Measurements from ENCODE around the gene TBX15. TPM values are rescaled to one million over a fixed set of nuclear protein-coding genes. Genes with fewer than 3 reads are reported as not detected.

TBX15 gene
- total RNA-seq: 10 to 100 TPM in 1 of 4 donors, 1 to 10 TPM in 3; 3.3 to 10.8 (median 3.5) TPM

DNA sequence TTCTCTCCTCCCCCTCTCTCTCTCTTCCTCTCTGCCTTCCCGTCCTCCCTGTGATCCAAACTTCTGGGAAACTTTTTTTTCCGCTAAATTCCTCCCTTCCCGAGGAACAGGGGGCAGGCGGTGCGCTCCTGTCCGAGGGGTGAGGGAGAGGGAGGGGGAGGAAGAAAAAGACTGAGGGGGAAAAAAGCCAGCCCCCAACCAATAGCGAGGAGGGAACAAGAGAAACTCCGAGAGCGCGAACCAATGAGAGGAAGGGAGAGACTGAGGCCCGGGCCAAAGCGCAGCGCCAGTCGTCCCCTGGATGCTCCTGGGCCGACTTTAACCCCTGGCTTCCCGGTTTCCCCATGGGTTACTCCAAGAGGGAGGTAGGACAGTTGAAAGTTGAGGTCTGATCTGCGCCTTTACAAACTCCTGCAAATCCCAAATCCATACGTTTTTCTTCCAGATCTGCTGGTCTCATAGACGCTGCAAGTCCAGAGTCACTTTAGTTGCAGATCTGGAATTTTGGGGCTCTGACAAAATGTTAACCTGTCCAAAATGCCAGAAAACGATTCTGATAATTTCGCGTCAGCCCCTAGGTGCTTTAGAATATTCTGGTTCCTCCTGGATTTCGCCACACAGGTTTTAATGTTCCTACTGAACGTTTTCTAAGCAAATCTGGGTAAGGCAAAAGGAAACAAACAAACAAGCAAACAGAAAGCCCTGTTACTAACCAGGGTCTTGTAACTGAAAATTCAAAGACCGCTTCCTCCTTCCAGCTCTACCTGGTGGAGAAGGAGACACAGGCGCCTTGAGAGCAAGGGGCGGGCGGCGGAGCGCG is at the start of gene TBX15:
Gene TBX15 (minus strand): TSS at position 158 of the 820 bp plus-strand sequence. CDS start 548 bp downstream, outside the sequence.
- Histone ChIP-seq H3K9me3 (no peaks in the 10 kb centered on the region), H3K4me3 (peak within 1 kb of the TSS; percentile 56), H3K27ac (peak within 1 kb of the TSS; percentile 84), H3K4me1 (peaks cover 52% of the 10 kb centered on the region), H3K27me3 (peaks cover 100% of the 10 kb centered on the region), H3K36me3 (no peaks in the 10 kb centered on the region)
- DNase-seq (ENCODE audit: low spot score in 2 of 2): no peak
- 19% methylated on average over 31 of the region's 31 CpGs for WGBS
- TF ChIP-seq, protein P1, sequence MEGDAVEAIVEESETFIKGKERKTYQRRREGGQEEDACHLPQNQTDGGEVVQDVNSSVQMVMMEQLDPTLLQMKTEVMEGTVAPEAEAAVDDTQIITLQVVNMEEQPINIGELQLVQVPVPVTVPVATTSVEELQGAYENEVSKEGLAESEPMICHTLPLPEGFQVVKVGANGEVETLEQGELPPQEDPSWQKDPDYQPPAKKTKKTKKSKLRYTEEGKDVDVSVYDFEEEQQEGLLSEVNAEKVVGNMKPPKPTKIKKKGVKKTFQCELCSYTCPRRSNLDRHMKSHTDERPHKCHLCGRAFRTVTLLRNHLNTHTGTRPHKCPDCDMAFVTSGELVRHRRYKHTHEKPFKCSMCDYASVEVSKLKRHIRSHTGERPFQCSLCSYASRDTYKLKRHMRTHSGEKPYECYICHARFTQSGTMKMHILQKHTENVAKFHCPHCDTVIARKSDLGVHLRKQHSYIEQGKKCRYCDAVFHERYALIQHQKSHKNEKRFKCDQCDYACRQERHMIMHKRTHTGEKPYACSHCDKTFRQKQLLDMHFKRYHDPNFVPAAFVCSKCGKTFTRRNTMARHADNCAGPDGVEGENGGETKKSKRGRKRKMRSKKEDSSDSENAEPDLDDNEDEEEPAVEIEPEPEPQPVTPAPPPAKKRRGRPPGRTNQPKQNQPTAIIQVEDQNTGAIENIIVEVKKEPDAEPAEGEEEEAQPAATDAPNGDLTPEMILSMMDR (IDR thresholded peaks at IDR 0.05): no peak
- no peak for TF ChIP-seq EP300 (IDR thresholded peaks at IDR 0.05)
- TF ChIP-seq POLR2A (IDR thresholded peaks at IDR 0.05): no peak
- TF ChIP-seq POLR2AphosphoS5 (IDR thresholded peaks at IDR 0.05): no peak

DNA sequence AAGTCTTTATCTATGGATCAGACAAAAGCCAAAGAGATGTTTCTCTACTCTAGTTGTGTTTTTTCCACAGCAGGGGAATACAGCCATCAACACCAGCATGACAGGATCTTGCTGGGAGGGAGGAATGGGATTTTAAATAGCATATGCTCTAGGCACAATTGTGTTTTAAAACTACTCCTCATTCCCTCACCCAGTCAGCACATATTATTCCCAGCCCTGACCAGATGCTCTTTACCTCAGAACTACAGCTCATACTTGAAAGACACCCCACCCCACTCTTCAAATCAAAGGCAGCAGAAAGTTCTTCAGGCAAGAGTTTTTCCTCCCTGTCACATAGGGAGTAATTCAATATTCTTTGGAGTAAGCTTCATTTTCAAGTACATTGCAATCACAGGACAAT is 46.2 kb upstream of the TBX15 start:
- no peak for DNase-seq (ENCODE audit: low spot score in 2 of 2)
- Histone ChIP-seq H3K4me1 (no peaks in the 10 kb centered on the region), H3K27me3 (no peaks in the 10 kb centered on the region), H3K4me3 (no peak overlapping the region), H3K27ac (no peak overlapping the region), H3K36me3 (peaks cover 20% of the 10 kb centered on the region), H3K9me3 (no peaks in the 10 kb centered on the region)
- TF ChIP-seq POLR2A (IDR thresholded peaks at IDR 0.05) (no peak), EP300 (IDR thresholded peaks at IDR 0.05) (no peak), POLR2AphosphoS5 (IDR thresholded peaks at IDR 0.05) (no peak)
- TF ChIP-seq, protein P1 (IDR thresholded peaks at IDR 0.05): no peak

DNA sequence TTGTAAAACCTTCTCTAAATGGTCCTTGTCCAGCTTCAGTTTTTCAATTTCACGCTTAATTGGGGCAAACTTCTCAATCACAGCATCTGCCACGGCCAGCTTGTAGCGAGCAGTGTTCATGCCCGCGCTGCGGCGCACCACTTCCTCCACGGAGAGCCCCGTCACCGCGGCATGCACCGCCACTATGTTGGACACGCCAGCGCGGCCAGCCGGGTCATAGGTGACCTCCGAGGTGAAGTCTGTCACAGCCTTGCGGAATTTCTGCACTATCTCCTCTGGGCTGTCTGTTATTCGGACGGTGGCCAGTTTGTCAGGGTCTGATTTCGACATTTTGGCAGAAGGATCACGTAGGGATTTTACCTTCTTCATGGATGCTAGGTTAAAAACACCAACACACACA is 44.8 kb upstream of the TBX15 start:
- no peak overlapping the region for H3K27ac ChIP-seq

DNA sequence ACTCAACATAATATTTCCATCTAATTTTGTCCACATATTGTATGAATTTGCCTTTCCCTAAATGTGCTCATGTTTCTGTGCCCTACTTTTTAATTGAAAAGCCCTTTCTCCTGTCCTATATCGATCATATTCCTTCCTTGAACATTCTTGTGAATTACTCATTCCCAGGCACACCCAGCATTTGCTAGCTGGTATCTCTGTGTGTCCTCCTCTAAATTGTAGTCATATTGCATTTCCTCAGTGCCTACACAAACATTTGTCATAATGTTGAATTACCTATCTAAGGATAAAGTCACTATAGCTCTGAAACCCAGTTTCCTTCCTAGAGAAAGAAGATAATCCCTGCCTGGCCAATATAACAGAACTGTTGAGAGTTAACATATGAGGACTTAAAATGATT is 39.6 kb upstream of the TBX15 start:
- 61% methylated on average over 1 of the region's 1 CpG for WGBS
- no peaks in the 10 kb centered on the region for H3K9me3 ChIP-seq
- no peaks in the 10 kb centered on the region for H3K27me3 ChIP-seq

More for the DNA sequence above, 44.8 kb upstream of the TBX15 start:
- H3K9me3 ChIP-seq: no peaks in the 10 kb centered on the region
- TF ChIP-seq, protein P1 (IDR thresholded peaks at IDR 0.05): no peak
- TF ChIP-seq POLR2AphosphoS5 (IDR thresholded peaks at IDR 0.05) (no peak), EP300 (IDR thresholded peaks at IDR 0.05) (no peak), POLR2A (IDR thresholded peaks at IDR 0.05) (no peak)
- DNase-seq (ENCODE audit: low spot score in 2 of 2): no peak
- H3K4me1 ChIP-seq: no peaks in the 10 kb centered on the region
- 99% methylated on average over 22 of the region's 22 CpGs for WGBS
- H3K4me3 ChIP-seq: no peak overlapping the region
- H3K27me3 ChIP-seq: no peaks in the 10 kb centered on the region
- peaks cover 17% of the 10 kb centered on the region for H3K36me3 ChIP-seq

DNA sequence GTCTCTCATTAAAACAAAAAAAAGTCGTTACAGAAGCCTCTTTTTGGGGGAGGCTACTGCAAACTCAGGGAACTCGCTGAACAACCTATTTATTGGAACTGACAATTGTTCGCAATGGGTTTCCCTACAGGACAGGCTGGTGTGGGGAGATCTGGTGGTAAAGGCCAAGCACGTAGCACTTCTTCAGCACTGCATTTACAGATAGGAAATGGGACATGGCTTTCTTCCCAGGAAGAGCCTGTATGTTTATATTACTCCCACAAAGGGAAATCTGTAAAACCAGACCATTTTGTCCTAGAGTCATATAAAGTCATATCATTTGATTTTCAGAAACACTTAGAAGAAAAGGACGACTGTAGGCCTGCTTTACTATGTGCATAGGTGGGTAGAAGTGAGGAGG is 38.8 kb upstream of the TBX15 start:
- no peaks in the 10 kb centered on the region for H3K9me3 ChIP-seq
- WGBS: 94% methylated on average over 5 of the region's 5 CpGs
- no peaks in the 10 kb centered on the region for H3K4me1 ChIP-seq
- no peak overlapping the region for H3K27ac ChIP-seq
- no peak for TF ChIP-seq POLR2AphosphoS5 (IDR thresholded peaks at IDR 0.05)
- no peak for TF ChIP-seq POLR2A (IDR thresholded peaks at IDR 0.05)
- no peak for TF ChIP-seq EP300 (IDR thresholded peaks at IDR 0.05)
- TF ChIP-seq, protein P1 (IDR thresholded peaks at IDR 0.05): no peak
- H3K4me3 ChIP-seq: no peak overlapping the region
- H3K36me3 ChIP-seq: peaks cover 2% of the 10 kb centered on the region
- no peaks in the 10 kb centered on the region for H3K27me3 ChIP-seq
- DNase-seq (ENCODE audit: low spot score in 2 of 2): no peak

More for the DNA sequence above, 39.6 kb upstream of the TBX15 start:
- TF ChIP-seq POLR2A (IDR thresholded peaks at IDR 0.05) (no peak), POLR2AphosphoS5 (IDR thresholded peaks at IDR 0.05) (no peak), EP300 (IDR thresholded peaks at IDR 0.05) (no peak)
- TF ChIP-seq, protein P1 (IDR thresholded peaks at IDR 0.05): no peak
- H3K4me3 ChIP-seq: no peak overlapping the region
- no peak overlapping the region for H3K27ac ChIP-seq
- H3K4me1 ChIP-seq: no peaks in the 10 kb centered on the region
- H3K36me3 ChIP-seq: peaks cover 3% of the 10 kb centered on the region
- DNase-seq (ENCODE audit: low spot score in 2 of 2): no peak

Measured in suprapubic skin (tissue), 4 donors.